HepG2 (cell line): ENCODE results near the gene LST1. TPM values are rescaled to one million over a fixed set of nuclear protein-coding genes. Genes with fewer than 3 reads are reported as not detected.

Experiments
- CREM ChIP-seq, 2 experiments: sonication (generic) in 1 of 2; formaldehyde crosslinking in 1 of 2; IDR thresholded peaks; 2 replicates each; pipeline versions ENCODE4 v1.4.0 to v1.6.1; 2016 to 2020; ENCODE audit warnings: antibody characterized with exemption in 1 of 2, mild to moderate bottlenecking in 1 of 2, missing genetic modification reagents in 1 of 2
- EEA1 ChIP-seq: sonication (generic); formaldehyde crosslinking; IDR thresholded peaks from 2 replicates; pipeline ENCODE4 v1.5.1; 2020; ENCODE audit warnings: mild to moderate bottlenecking, missing genetic modification reagents, borderline replicate concordance
- GLI4 ChIP-seq: sonication (generic); formaldehyde crosslinking; IDR thresholded peaks from 2 replicates; pipeline ENCODE4 v1.5.1; 2020; ENCODE audit warnings: missing genetic modification reagents, mild to moderate bottlenecking, moderate library complexity, borderline replicate concordance
- HES4 ChIP-seq: sonication (generic); formaldehyde crosslinking; IDR thresholded peaks from 2 replicates; pipeline ENCODE4 v1.9.0; 2021; ENCODE audit warnings: mild to moderate bottlenecking, missing genetic modification reagents, borderline replicate concordance
- HOXA3 ChIP-seq: sonication (generic); formaldehyde crosslinking; IDR thresholded peaks from 2 replicates; pipeline ENCODE4 v1.5.0; 2020; ENCODE audit warnings: missing genetic modification reagents
- ISX ChIP-seq: sonication (generic); formaldehyde crosslinking; conservative IDR thresholded peaks from 2 replicates; pipeline ENCODE4 v1.5.0; 2020; ENCODE audit warnings: missing genetic modification reagents
- MIER2 ChIP-seq: IDR thresholded peaks from 2 replicates; pipeline ENCODE4 v1.6.1; 2016; ENCODE audit warnings: missing biosample characterization, missing genetic modification reagents
- NAIF1 ChIP-seq: sonication (generic); formaldehyde crosslinking; IDR thresholded peaks from 2 replicates; pipeline ENCODE4 v1.5.0; 2020; ENCODE audit warnings: mild to moderate bottlenecking, missing genetic modification reagents, borderline replicate concordance
- NR3C1 ChIP-seq: sonication (generic); formaldehyde crosslinking; IDR thresholded peaks from 2 replicates; pipeline ENCODE4 v1.4.0; 2020; ENCODE audit warnings: missing genetic modification reagents
- PAWR ChIP-seq: sonication (generic); formaldehyde crosslinking; IDR thresholded peaks from 2 replicates; pipeline ENCODE4 v1.4.0; 2020; ENCODE audit warnings: missing genetic modification reagents, mild to moderate bottlenecking, borderline replicate concordance
- RARG ChIP-seq: sonication (generic); formaldehyde crosslinking; IDR thresholded peaks from 2 replicates; pipeline ENCODE4 v1.4.0; 2020; ENCODE audit warnings: low read depth, mild to moderate bottlenecking, missing genetic modification reagents
- RXRA ChIP-seq: sonication (generic); formaldehyde crosslinking; IDR thresholded peaks from 2 replicates; pipeline ENCODE4 v1.5.1; 2020; ENCODE audit warnings: missing genetic modification reagents
- TBL1XR1 ChIP-seq: fragments of 150-350 bp; IDR thresholded peaks from 2 replicates; pipeline ENCODE4 v1.6.1; 2014; ENCODE audit warnings: borderline replicate concordance, low read length; ENCODE audit not compliant: partially characterized antibody
- TCF12 ChIP-seq, 2 experiments: fragments of 450-650 bp in 1 of 2; sonication (generic) in 1 of 2; formaldehyde crosslinking in 1 of 2; IDR thresholded peaks; 2 replicates each; pipeline versions ENCODE4 v1.6.1 to v1.8.0; 2017 to 2022; ENCODE audit warnings: antibody characterized with exemption in 1 of 2, mild to moderate bottlenecking in 1 of 2, missing genetic modification reagents in 1 of 2, moderate library complexity in 1 of 2
- ZFP37 ChIP-seq: sonication (generic); formaldehyde crosslinking; IDR thresholded peaks from 2 replicates; pipeline ENCODE4 v1.4.0; 2020; ENCODE audit warnings: missing genetic modification reagents, borderline replicate concordance
- ZKSCAN5 ChIP-seq: sonication (generic); formaldehyde crosslinking; IDR thresholded peaks from 2 replicates; pipeline ENCODE4 v1.5.1; 2020; ENCODE audit warnings: mild to moderate bottlenecking, missing genetic modification reagents
- ZMYM2 ChIP-seq: sonication (generic); formaldehyde crosslinking; IDR thresholded peaks from 2 replicates; pipeline ENCODE4 v1.8.0; 2022; ENCODE audit warnings: mild to moderate bottlenecking, missing genetic modification reagents
- ZNF383 ChIP-seq: sonication (generic); formaldehyde crosslinking; IDR thresholded peaks from 2 replicates; pipeline ENCODE4 v1.4.0; 2020; ENCODE audit warnings: missing genetic modification reagents, mild to moderate bottlenecking, borderline replicate concordance
- ZNF431 ChIP-seq: sonication (generic); formaldehyde crosslinking; IDR thresholded peaks from 2 replicates; pipeline ENCODE4 v1.9.0; 2022; ENCODE audit warnings: missing genetic modification reagents, low read depth, mild to moderate bottlenecking, borderline replicate concordance
- ZNF562 ChIP-seq: sonication (generic); formaldehyde crosslinking; IDR thresholded peaks from 2 replicates; pipeline ENCODE4 v1.8.0; 2022; ENCODE audit warnings: missing genetic modification reagents, borderline replicate concordance
- ZNF652 ChIP-seq: IDR thresholded peaks from 2 replicates; pipeline ENCODE4 v1.6.1; 2016; ENCODE audit warnings: low read depth, borderline replicate concordance
- ZNF678 ChIP-seq: sonication (generic); formaldehyde crosslinking; IDR thresholded peaks from 2 replicates; pipeline ENCODE4 v1.4.0; 2020; ENCODE audit warnings: mild to moderate bottlenecking, missing genetic modification reagents
- ZNF737 ChIP-seq: sonication (generic); formaldehyde crosslinking; IDR thresholded peaks from 2 replicates; pipeline ENCODE4 v1.5.0; 2020; ENCODE audit warnings: missing genetic modification reagents, mild to moderate bottlenecking, borderline replicate concordance
- ZNF83 ChIP-seq: sonication (generic); formaldehyde crosslinking; IDR thresholded peaks from 2 replicates; pipeline ENCODE4 v1.4.0; 2020; ENCODE audit warnings: missing genetic modification reagents, mild to moderate bottlenecking, borderline replicate concordance
- polyA plus RNA-seq, 8 experiments: library from polyadenylated mRNA; depleted of rRNA in 3 of 8; stranded (reverse) in 7 of 8; unstranded in 1 of 8; fragments of >200 nt; fragmentation: Illumina TruSeq in 4 of 8; extraction: Trizol in 4 of 8; gene quantifications; 2 replicates each; pipeline versions ENCODE4 v1.2.1 to v1.2.3, GENCODE V29; 2011 to 2016; ENCODE audit warnings: low read depth in 4 of 8, missing spikeins in 1 of 8, mixed read lengths in 1 of 8; ENCODE audit not compliant: insufficient read depth in 1 of 8
- total RNA-seq, 5 experiments: library from RNA; depleted of rRNA; stranded (reverse); fragments of >200 nt; fragmentation: Illumina TruSeq; extraction: Trizol; gene quantifications; 2 replicates each; pipeline ENCODE4 v1.2.3, GENCODE V29; 2016; ENCODE audit warnings: low read depth in 1 of 5
- TF ChIP-seq, protein P1 (sequence below): IDR thresholded peaks from 2 replicates; pipeline ENCODE4 v1.6.1; 2012; ENCODE audit warnings: inconsistent platforms
- TF ChIP-seq, protein P2 (sequence below): sonication (generic); formaldehyde crosslinking; IDR thresholded peaks from 2 replicates; pipeline ENCODE4 v1.8.1; 2023; ENCODE audit warnings: mild to moderate bottlenecking, missing genetic modification reagents
- TF ChIP-seq, protein P3 (sequence below): sonication (generic); formaldehyde crosslinking; IDR thresholded peaks from 2 replicates; pipeline ENCODE4 v1.4.0; 2020; ENCODE audit warnings: mild to moderate bottlenecking, missing genetic modification reagents
- TF ChIP-seq, protein P4 (sequence below): sonication (generic); formaldehyde crosslinking; IDR thresholded peaks from 2 replicates; pipeline ENCODE4 v1.5.0; 2020; ENCODE audit warnings: missing genetic modification reagents

Gene LST1
- total and polyA plus RNA-seq, 2 of the 13 experiments (the other 11 are each of a cell fraction or from before 2014, with no cell fraction given) = not detected

DNA sequence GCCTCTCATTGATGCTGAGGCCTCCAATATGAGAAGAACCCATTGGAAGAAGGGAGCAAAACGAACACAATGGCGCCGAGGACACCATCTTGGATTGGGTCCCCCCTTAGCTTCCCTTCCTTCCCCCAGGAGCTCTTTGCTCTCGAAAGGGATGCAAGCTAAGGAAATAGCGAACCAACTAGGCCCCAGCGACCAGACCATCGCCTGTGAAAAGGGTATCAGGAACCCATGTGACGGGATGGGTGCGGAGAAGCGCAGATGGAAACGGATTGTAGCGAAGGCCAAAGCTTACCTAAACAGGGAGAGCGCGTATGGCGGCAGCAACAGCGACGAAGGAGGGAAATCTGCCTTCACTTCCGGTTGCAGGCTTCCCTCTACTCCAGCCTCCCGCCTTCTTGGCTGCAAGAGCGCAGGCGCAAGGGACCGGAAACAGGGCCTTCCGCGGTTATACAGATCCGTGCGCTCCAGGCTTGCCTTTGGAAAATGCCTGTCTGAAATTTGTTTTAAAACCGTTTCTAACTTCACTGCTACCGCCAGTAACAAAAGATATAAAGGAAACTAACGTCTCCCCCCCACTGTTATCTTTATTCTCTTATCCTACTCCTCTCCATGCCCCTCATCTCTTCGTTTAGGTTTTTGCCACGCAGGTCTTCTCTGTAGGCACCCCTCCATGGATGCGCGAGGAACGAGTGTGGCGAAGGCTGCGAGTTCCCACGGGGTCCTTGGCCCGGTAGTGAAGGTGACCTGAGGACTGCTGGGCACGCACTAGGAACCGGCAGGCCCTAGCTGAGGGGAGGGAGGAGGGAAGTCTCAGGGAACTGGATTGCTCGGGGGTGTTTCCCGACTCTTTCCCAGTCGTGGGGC is 44.2 kb upstream of the LST1 start, which contains the start of gene DDX39B (continued):
- TF ChIP-seq HOXA3 (CRISPR knock-in tag) = peak; percentile 97
- no peak for TF ChIP-seq ZMYM2 (CRISPR knock-in tag)
- TF ChIP-seq RARG (CRISPR knock-in tag) = peak; percentile 89
- TF ChIP-seq ZNF652 = no peak; the same call in 1 of the 2 replicates
- peak; percentile 89 for TF ChIP-seq CREM (IDR thresholded peaks at IDR 0.05)
- no peak for TF ChIP-seq CREM (CRISPR knock-in tag; IDR thresholded peaks at IDR 0.05)
- peak; percentile 88 for TF ChIP-seq ZKSCAN5 (CRISPR knock-in tag)
- no peak; the same call in 1 of the 2 replicates for TF ChIP-seq ZNF737 (CRISPR knock-in tag)
- TF ChIP-seq TCF12 (IDR thresholded peaks at IDR 0.05) = no peak
- TF ChIP-seq TCF12 (CRISPR knock-in tag; IDR thresholded peaks at IDR 0.05) = no peak
- TF ChIP-seq, protein P1, sequence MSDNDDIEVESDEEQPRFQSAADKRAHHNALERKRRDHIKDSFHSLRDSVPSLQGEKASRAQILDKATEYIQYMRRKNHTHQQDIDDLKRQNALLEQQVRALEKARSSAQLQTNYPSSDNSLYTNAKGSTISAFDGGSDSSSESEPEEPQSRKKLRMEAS = peak; percentile 83
- 0 out of 2 replicates have a peak, but pooled peaks have one; percentile 48 for TF ChIP-seq PAWR (CRISPR knock-in tag)
- peak; percentile 68 for TF ChIP-seq MIER2
- TF ChIP-seq NR3C1 (CRISPR knock-in tag) = no peak
- peak; percentile 91 for TF ChIP-seq HES4 (CRISPR knock-in tag)
- TF ChIP-seq RXRA (CRISPR knock-in tag) = peak; percentile 93
- TF ChIP-seq, protein P2, sequence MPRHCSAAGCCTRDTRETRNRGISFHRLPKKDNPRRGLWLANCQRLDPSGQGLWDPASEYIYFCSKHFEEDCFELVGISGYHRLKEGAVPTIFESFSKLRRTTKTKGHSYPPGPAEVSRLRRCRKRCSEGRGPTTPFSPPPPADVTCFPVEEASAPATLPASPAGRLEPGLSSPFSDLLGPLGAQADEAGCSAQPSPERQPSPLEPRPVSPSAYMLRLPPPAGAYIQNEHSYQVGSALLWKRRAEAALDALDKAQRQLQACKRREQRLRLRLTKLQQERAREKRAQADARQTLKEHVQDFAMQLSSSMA (CRISPR knock-in tag) = peak; percentile 61; the same call in 1 of the 2 replicates
- TF ChIP-seq NAIF1 (CRISPR knock-in tag) = peak; percentile 81; the same call in 1 of the 2 replicates
- TF ChIP-seq TBL1XR1 = peak; percentile 50
- TF ChIP-seq ZFP37 (CRISPR knock-in tag) = peak; percentile 96
- no peak; the same call in none of the 2 replicates for TF ChIP-seq EEA1 (CRISPR knock-in tag)
- TF ChIP-seq, protein P3, sequence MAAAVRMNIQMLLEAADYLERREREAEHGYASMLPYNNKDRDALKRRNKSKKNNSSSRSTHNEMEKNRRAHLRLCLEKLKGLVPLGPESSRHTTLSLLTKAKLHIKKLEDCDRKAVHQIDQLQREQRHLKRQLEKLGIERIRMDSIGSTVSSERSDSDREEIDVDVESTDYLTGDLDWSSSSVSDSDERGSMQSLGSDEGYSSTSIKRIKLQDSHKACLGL (CRISPR knock-in tag) = peak; percentile 47
- TF ChIP-seq ZNF83 (CRISPR knock-in tag) = peak; percentile 36
- TF ChIP-seq ZNF431 (CRISPR knock-in tag) = 0 out of 2 replicates have a peak, but pooled peaks have one; percentile 34
- TF ChIP-seq, protein P4, sequence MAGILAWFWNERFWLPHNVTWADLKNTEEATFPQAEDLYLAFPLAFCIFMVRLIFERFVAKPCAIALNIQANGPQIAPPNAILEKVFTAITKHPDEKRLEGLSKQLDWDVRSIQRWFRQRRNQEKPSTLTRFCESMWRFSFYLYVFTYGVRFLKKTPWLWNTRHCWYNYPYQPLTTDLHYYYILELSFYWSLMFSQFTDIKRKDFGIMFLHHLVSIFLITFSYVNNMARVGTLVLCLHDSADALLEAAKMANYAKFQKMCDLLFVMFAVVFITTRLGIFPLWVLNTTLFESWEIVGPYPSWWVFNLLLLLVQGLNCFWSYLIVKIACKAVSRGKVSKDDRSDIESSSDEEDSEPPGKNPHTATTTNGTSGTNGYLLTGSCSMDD (CRISPR knock-in tag) = 0 out of 2 replicates have a peak, but pooled peaks have one; percentile 14
- no peak for TF ChIP-seq ZNF383 (CRISPR knock-in tag)
- peak; percentile 77 for TF ChIP-seq ISX (CRISPR knock-in tag)
- peak; percentile 52; the same call in 1 of the 2 replicates for TF ChIP-seq GLI4 (CRISPR knock-in tag)
- TF ChIP-seq ZNF678 (CRISPR knock-in tag) = 0 out of 2 replicates have a peak, but pooled peaks have one; percentile 8
- no peak for TF ChIP-seq ZNF562 (CRISPR knock-in tag)
